H1 (cell line): ENCODE data around the gene PRR5L. TPM values are rescaled to one million over a fixed set of nuclear protein-coding genes. Genes with fewer than 3 reads are reported as not detected.

ENCODE experiments used
- CTCF ChIA-PET: fragments of 300-600 bp; sonication (Branson Sonifier 250); formaldehyde crosslinking; loops from one replicate; lab custom pipeline; 2021; ENCODE audit not compliant: partially characterized antibody; lab: Charles Lee
- POLR2A ChIA-PET: fragments of 300-600 bp; sonication (Branson Sonifier 250); formaldehyde crosslinking; loops from one replicate; lab custom pipeline; 2021; ENCODE audit warnings: inconsistent platforms; ENCODE audit not compliant: partially characterized antibody; lab: Charles Lee
- DNase-seq, 2 experiments: peaks; one replicate each; pipeline versions ENCODE4 v3.0.0 to v3.0.0-alpha.2; 2010 to 2022; ENCODE audit warnings: low spot score in 2 of 2, low read depth in 1 of 2, mixed read lengths in 1 of 2
- FAIRE-seq: peaks from 2 replicates; lab custom pipeline; 2011; peaks lifted over from hg19 to GRCh38; lab: Jason Lieb, UNC
- H2AFZ ChIP-seq: 2 replicates; pipeline ENCODE4 v1.8.1; 2012; ENCODE audit warnings: low read length, inconsistent platforms
- H2AK5ac ChIP-seq: 2 replicates; pipeline ENCODE4 v1.6.1; 2013; ENCODE audit warnings: low read depth, low read length
- H2BK120ac ChIP-seq: replicated peaks from 2 replicates; pipeline ENCODE3; 2013; ENCODE audit warnings: low read depth, low read length, inconsistent platforms
- H2BK12ac ChIP-seq: 2 replicates; pipeline ENCODE4 v1.6.1; 2013; ENCODE audit warnings: low read depth, low read length
- H2BK15ac ChIP-seq: 2 replicates; pipeline ENCODE4 v1.6.1; 2013; ENCODE audit warnings: low read length
- H2BK20ac ChIP-seq: 2 replicates; pipeline ENCODE4 v1.6.1; 2013; ENCODE audit warnings: low read length
- H2BK5ac ChIP-seq: 2 replicates; pipeline ENCODE4 v1.6.1; 2013; ENCODE audit warnings: low read depth, low read length
- H3K14ac ChIP-seq: 2 replicates; pipeline ENCODE4 v1.6.1; 2013; ENCODE audit warnings: inconsistent platforms; ENCODE audit not compliant: insufficient read length
- H3K18ac ChIP-seq: 2 replicates; pipeline ENCODE4 v1.6.1; 2013; ENCODE audit warnings: low read length; ENCODE audit errors: extremely low read depth
- H3K23ac ChIP-seq: 2 replicates; pipeline ENCODE4 v1.6.1; 2013; ENCODE audit warnings: inconsistent platforms; ENCODE audit not compliant: insufficient read length
- H3K23me2 ChIP-seq: 2 replicates; pipeline ENCODE4 v1.6.1; 2013; ENCODE audit warnings: low read depth, low read length
- H3K27ac ChIP-seq: 2 replicates; pipeline ENCODE4 v1.6.1; 2011; ENCODE audit warnings: low read depth, low read length, inconsistent platforms
- H3K27me3 ChIP-seq, 4 experiments: replicated peaks in 1 of 4; 1 replicate in 1 of 4; 2 replicates in 3 of 4; pipeline versions ENCODE4 v1.6.1 to v1.8.1; 2011 to 2013; ENCODE audit warnings: low read length in 3 of 4, mild to moderate bottlenecking in 3 of 4, inconsistent platforms in 2 of 4, mixed read lengths in 2 of 4, moderate library complexity in 1 of 4; ENCODE audit not compliant: control insufficient read depth in 3 of 4, insufficient read depth in 3 of 4; ENCODE audit errors: extremely low read depth in 1 of 4
- H3K36me3 ChIP-seq, 4 experiments: 2 replicates each; pipeline versions ENCODE4 v1.6.1 to v1.8.1; 2011 to 2013; ENCODE audit warnings: mild to moderate bottlenecking in 4 of 4, low read length in 3 of 4, moderate library complexity in 2 of 4, control low read depth in 1 of 4, inconsistent platforms in 1 of 4; ENCODE audit not compliant: insufficient read depth in 4 of 4, control insufficient read depth in 2 of 4
- H3K4ac ChIP-seq: replicated peaks from 2 replicates; pipeline ENCODE3; 2013; ENCODE audit warnings: low read length, low read depth, mixed read lengths, inconsistent platforms; ENCODE audit not compliant: insufficient read length
- H3K4me1 ChIP-seq, 4 experiments: replicated peaks in 1 of 4; 1 replicate in 1 of 4; 2 replicates in 3 of 4; pipeline versions ENCODE4 v1.6.1 to v1.8.1; 2011 to 2013; ENCODE audit warnings: low read length in 3 of 4, inconsistent platforms in 2 of 4, mixed read lengths in 1 of 4; ENCODE audit not compliant: insufficient read depth in 4 of 4, control insufficient read depth in 3 of 4
- H3K4me2 ChIP-seq, 2 experiments: 2 replicates each; pipeline versions ENCODE4 v1.6.1 to v1.8.1; 2011 to 2013; ENCODE audit warnings: low read depth in 2 of 2, low read length in 2 of 2, control low read depth in 1 of 2, inconsistent platforms in 1 of 2, mild to moderate bottlenecking in 1 of 2; ENCODE audit not compliant: insufficient read depth in 1 of 2
- H3K4me3 ChIP-seq, 4 experiments: fragments of 200-600, 300-600 bp in 1 of 4; sonication (generic), shearing (Covaris generic), sonication (Bioruptor Twin) in 1 of 4; 2 replicates each; pipeline versions ENCODE4 v1.5.1 to v1.8.1; 2011 to 2016; ENCODE audit warnings: low read length in 4 of 4, low read depth in 3 of 4, control low read depth in 2 of 4, inconsistent platforms in 2 of 4, mild to moderate bottlenecking in 2 of 4, mixed read lengths in 1 of 4, moderate library complexity in 1 of 4; ENCODE audit not compliant: insufficient read depth in 2 of 4; ENCODE audit errors: extremely low read depth in 1 of 4
- H3K56ac ChIP-seq: replicated peaks from 2 replicates; pipeline ENCODE3; 2013; ENCODE audit warnings: low read depth, mild to moderate bottlenecking, mixed read lengths, low read length, inconsistent platforms; ENCODE audit not compliant: insufficient read length
- H3K79me1 ChIP-seq: 2 replicates; pipeline ENCODE4 v1.6.1; 2013; ENCODE audit warnings: low read depth, low read length, control low read depth
- H3K79me2 ChIP-seq, 2 experiments: 2 replicates each; pipeline versions ENCODE4 v1.6.1 to v1.8.1; 2012 to 2013; ENCODE audit warnings: low read length in 2 of 2, mild to moderate bottlenecking in 2 of 2, inconsistent platforms in 1 of 2; ENCODE audit not compliant: insufficient read depth in 2 of 2, control insufficient read depth in 1 of 2
- H3K9ac ChIP-seq, 4 experiments: replicated peaks in 1 of 4; 1 replicate in 1 of 4; 2 replicates in 3 of 4; pipeline versions ENCODE4 v1.6.1 to v1.8.1; 2011 to 2013; ENCODE audit warnings: low read depth in 3 of 4, low read length in 3 of 4, control low read depth in 2 of 4, mild to moderate bottlenecking in 2 of 4, moderate library complexity in 2 of 4, inconsistent platforms in 1 of 4; ENCODE audit errors: extremely low read depth in 1 of 4
- H3K9me3 ChIP-seq, 2 experiments: 2 replicates each; pipeline versions ENCODE4 v1.6.1 to v1.8.1; 2012 to 2013; ENCODE audit warnings: mild to moderate bottlenecking in 2 of 2, moderate library complexity in 2 of 2, control low read depth in 1 of 2, inconsistent platforms in 1 of 2, low read depth in 1 of 2, low read length in 1 of 2, mixed read lengths in 1 of 2; ENCODE audit not compliant: insufficient read depth in 2 of 2
- H4K20me1 ChIP-seq, 2 experiments: replicated peaks in 1 of 2; 2 replicates each; pipeline versions ENCODE3 to v1.8.1; 2011 to 2013; ENCODE audit warnings: inconsistent platforms in 2 of 2, low read length in 2 of 2, mild to moderate bottlenecking in 1 of 2; ENCODE audit not compliant: insufficient read depth in 2 of 2, control insufficient read depth in 1 of 2
- H4K5ac ChIP-seq: 2 replicates; pipeline ENCODE4 v1.6.1; 2013; ENCODE audit warnings: low read length, low read depth, mixed read lengths, inconsistent platforms; ENCODE audit not compliant: insufficient read length
- H4K8ac ChIP-seq: 2 replicates; pipeline ENCODE4 v1.8.0; 2013; ENCODE audit warnings: mild to moderate bottlenecking, moderate library complexity, low read length, inconsistent platforms; ENCODE audit not compliant: insufficient read depth; ENCODE audit errors: extremely low read depth
- H4K91ac ChIP-seq: replicated peaks from 2 replicates; pipeline ENCODE3; 2013; ENCODE audit warnings: low read length, mixed read lengths, inconsistent platforms; ENCODE audit not compliant: insufficient read length
- BRCA1 ChIP-seq: IDR thresholded peaks from 2 replicates; pipeline ENCODE4 v1.6.1; 2012; ENCODE audit warnings: low read depth, low read length, improper control_type of control experiment
- CBX8 ChIP-seq: fragments of 300-800, 300-1000 bp; sonication (generic); IDR thresholded peaks from 2 replicates; pipeline ENCODE4 v1.7.1; 2016; ENCODE audit warnings: low read depth, low read length, borderline replicate concordance
- EP300 ChIP-seq, 2 experiments: IDR thresholded peaks; 1 replicate in 1 of 2; 2 replicates in 1 of 2; pipeline ENCODE4 v1.6.1; 2011 to 2012; ENCODE audit warnings: low read depth in 2 of 2, low read length in 2 of 2, mild to moderate bottlenecking in 2 of 2, borderline replicate concordance in 1 of 2, inconsistent platforms in 1 of 2, moderate library complexity in 1 of 2
- FOSL1 ChIP-seq: IDR thresholded peaks from 2 replicates; pipeline ENCODE4 v1.6.1; 2011; ENCODE audit warnings: mild to moderate bottlenecking, low read depth, low read length, moderate library complexity; ENCODE audit not compliant: insufficient read depth
- GABPA ChIP-seq: IDR thresholded peaks from 2 replicates; pipeline ENCODE4 v1.6.1; 2011; ENCODE audit warnings: mild to moderate bottlenecking, low read length, moderate library complexity, borderline replicate concordance; ENCODE audit not compliant: insufficient read depth
- POU5F1 ChIP-seq: IDR thresholded peaks from 2 replicates; pipeline ENCODE4 v1.6.1; 2011; ENCODE audit warnings: low read depth, mild to moderate bottlenecking, low read length, moderate library complexity
- WGBS, 2 experiments: shearing (Covaris generic) in 1 of 2; methylation state at CpG; one replicate each; pipeline versions ENCODE4 v1.1.6 to v1.1.7; 2013 to 2015; ENCODE audit warnings: low lambda C conversion rate in 2 of 2, mixed read lengths in 2 of 2, inconsistent platforms in 1 of 2, low coverage in 1 of 2, missing lambda C conversion rate in 1 of 2; ENCODE audit not compliant: insufficient replicate concordance in 2 of 2, insufficient coverage in 1 of 2, insufficient read length in 1 of 2; ENCODE audit errors: extremely low coverage in 1 of 2, missing lambda C conversion rate in 1 of 2; 5-methylcytosine and 5-hydroxymethylcytosine counted together
- polyA plus RNA-seq, 7 experiments: library from polyadenylated mRNA; depleted of rRNA in 3 of 7; stranded (reverse) in 5 of 7; unstranded in 2 of 7; fragments of >200 nt in 5 of 7; fragments of 200-250 nt in 2 of 7; gene quantifications; 1 replicate in 5 of 7; 2 replicates in 1 of 7; 4 replicates in 1 of 7; pipeline versions ENCODE4 v1.2.1 to v1.2.3, GENCODE V29; 2011 to 2013; ENCODE audit warnings: missing spikeins in 2 of 7, mixed read lengths in 2 of 7
- total RNA-seq: library from RNA; stranded (reverse); fragmentation: NEBNext Ultra II Directional; extraction: Animal tissue kit (Norgen Biotek cat#: 25700); gene quantifications from 2 replicates; pipeline ENCODE4 v1.2.1, GENCODE V29; 2021
- TF ChIP-seq, protein P1 (sequence below): IDR thresholded peaks from 2 replicates; pipeline ENCODE4 v1.6.1; 2012; ENCODE audit warnings: low read length, inconsistent platforms

The PRR5L gene
- total and polyA plus RNA-seq, 2 of the 8 experiments (the other 6 are each of a cell fraction or from before 2014, with no cell fraction given): 6.6 to 10.1 TPM

DNA sequence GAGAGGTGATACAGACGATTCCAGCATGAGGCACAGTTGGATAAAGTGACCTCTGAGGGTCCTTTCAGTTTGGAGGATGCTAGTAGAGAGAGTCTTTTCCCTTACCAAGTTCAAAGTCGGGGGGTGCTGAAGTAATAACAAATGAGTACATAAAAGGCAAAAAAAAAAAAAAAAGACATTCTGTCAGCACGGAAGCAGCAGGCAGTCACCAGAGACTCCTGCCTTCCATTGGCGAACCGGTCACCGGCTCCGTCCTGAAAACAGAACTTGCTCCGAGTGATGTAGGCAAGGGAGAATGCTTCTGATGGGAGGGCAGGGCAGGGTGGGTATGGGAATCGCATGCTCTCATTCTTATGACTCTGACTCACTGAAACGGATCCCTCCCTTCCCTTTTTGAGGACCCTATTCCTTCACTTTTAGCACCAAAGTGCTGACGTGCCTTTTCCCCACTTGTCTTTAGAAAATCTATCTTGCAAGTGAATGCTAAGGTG, 65.9 kb downstream of the PRR5L start:
- DNase-seq (peak; percentile 48 to 54), FAIRE-seq (peak; percentile 36)
- Histone ChIP-seq H2BK20ac (no peak overlapping the region), H3K79me1 (no peaks in the 10 kb centered on the region), H3K79me2 (no peaks in the 10 kb centered on the region), H2AK5ac (no peak overlapping the region), H3K4me2 (peak overlapping the region; percentile 46 to 55), H3K23ac (no peak overlapping the region), H2BK12ac (no peak overlapping the region), H3K9ac (no peak overlapping the region), H2BK5ac (0 out of 2 replicates have a peak overlapping the region, but pooled peaks have one; percentile 8), H3K14ac (no peak overlapping the region), H3K4me3 (peak overlapping the region in 1 of 4 experiments; percentile 33; a peak in 1 of 8 replicates), H4K8ac (no peak overlapping the region), H3K36me3 (no peaks in the 10 kb centered on the region), H4K91ac (no peak overlapping the region), H3K4me1 (peaks cover 0 to 11% (median 6%) of the 10 kb centered on the region in 4 experiments; a peak in 3 of 7 replicates), H3K56ac (no peak overlapping the region), H2BK120ac (no peak overlapping the region), H2BK15ac (no peak overlapping the region), H3K9me3 (no peaks in the 10 kb centered on the region), H3K23me2 (no peaks in the 10 kb centered on the region), H3K27me3 (peaks cover 0 to 4% (median 0%) of the 10 kb centered on the region in 4 experiments; a peak in 4 of 7 replicates), H4K20me1 (no peaks in the 10 kb centered on the region), H3K4ac (no peak overlapping the region), H2AFZ (no peak overlapping the region), H3K18ac (no peak overlapping the region), H4K5ac (no peak overlapping the region), H3K27ac (no peak overlapping the region)
- no peak for TF ChIP-seq EP300 (IDR thresholded peaks at IDR 0.05; ENCODE audit: borderline replicate concordance in 1 of 2, low read depth in 2 of 2, low read length in 2 of 2)
- TF ChIP-seq CBX8: no peak
- TF ChIP-seq POU5F1: no peak
- TF ChIP-seq, protein P1, sequence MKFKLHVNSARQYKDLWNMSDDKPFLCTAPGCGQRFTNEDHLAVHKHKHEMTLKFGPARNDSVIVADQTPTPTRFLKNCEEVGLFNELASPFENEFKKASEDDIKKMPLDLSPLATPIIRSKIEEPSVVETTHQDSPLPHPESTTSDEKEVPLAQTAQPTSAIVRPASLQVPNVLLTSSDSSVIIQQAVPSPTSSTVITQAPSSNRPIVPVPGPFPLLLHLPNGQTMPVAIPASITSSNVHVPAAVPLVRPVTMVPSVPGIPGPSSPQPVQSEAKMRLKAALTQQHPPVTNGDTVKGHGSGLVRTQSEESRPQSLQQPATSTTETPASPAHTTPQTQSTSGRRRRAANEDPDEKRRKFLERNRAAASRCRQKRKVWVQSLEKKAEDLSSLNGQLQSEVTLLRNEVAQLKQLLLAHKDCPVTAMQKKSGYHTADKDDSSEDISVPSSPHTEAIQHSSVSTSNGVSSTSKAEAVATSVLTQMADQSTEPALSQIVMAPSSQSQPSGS: no peak
- no peak for TF ChIP-seq FOSL1
- TF ChIP-seq GABPA: no peak
- no peak for TF ChIP-seq BRCA1
- 17% methylated on average over 10 of the region's 11 CpGs; no CpG with 5 or more reads in 1 of the 2 experiments for WGBS, 2 experiments
- ChIA-PET CTCF (no interaction called here), POLR2A (no interaction called here)
